GM18861 (cell line): ENCODE data around the gene IMMP2L.

Source experiments
- ATAC-seq: cut with Tn5 transposase; IDR thresholded peaks from one replicate; pipeline ENCODE4 v1.9.1; 2021; ENCODE audit not compliant: unreplicated experiment

Gene IMMP2L

DNA sequence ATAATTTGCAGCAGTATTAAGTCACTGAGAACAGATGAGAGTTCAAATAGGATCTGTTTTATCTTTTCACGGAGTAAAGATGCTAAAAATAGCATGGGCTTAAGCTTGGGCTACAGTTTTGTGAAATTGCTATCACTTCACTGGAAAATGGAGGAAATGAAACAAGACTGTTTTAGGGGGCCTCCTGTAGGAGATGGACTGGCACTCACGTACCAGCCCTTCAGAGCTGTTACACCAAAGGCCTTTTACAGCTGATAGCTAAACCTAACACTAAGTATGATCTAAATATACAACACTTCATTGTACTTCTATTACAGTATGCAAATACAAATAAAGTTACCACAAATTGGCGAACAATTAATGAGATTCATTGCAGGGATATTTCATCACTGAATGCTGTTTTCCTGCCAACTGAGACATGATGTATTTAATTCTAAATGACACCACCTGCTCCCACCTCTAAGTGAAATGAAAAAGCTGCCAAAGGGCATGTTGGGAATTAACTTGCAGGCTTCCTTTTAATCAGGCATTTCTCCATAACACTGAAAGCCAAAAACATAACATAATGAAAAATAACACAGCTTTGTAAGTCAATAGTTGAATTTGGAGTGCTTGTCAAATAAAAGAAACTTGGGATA lies 775.8 kb downstream of the IMMP2L start:
- no peak for ATAC-seq

DNA sequence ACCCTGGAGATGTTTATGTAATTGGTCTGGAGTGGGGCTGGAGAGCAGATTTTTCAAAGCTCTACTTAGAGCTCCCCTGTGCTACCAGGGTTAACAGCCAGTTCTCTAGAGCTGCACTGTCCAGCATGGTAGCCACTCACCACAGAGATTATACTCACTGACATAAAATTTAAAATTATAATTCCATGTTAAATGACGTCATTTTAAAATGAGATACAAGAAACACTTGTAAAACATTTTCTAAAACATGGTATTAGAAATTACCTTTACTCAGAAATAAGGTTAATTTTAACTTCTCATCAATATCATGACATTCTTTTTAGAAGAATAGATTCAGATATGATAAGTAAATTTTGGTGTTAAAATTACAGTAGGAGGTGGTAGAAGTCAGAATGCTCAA lies 777.5 kb downstream of the IMMP2L start:
- ATAC-seq = no peak

DNA sequence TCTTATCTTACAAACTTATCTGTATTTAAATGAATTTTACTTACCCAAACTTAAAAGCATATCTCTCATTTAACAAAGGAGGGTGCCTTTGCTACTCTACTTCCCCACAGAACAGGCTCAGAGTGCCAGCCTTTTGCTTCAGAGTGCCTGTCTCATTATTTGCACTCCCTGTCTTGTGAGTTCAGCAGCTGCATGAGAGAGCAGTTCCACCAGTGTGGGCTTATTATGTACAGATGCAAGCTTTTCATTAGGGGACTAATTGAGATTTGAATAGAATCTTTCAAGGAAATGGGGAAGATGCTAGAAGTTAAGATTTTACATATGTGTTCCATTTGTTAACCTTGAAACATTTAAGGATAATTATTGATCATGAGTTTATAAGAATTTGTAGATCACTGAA lies 781.6 kb downstream of the IMMP2L start:
- ATAC-seq = no peak

DNA sequence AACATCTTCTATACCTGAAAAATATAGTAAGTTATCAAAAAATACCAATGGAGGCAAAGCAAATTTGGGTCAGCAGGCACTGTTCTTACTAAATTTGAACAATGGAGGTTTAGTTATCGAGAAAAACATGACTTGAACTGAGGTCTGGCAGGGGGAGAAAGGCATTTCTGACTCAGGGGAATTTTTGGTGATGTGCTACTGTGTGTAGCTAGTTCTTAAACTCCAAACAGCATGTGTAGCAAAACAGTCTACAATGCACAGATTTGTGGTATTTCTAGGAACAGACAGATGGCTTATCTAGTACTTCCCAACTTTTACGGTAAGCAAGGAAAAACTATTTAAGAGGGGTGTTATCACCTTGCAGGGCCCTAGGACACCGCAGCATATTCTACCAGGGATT lies 783.0 kb downstream of the IMMP2L start:
- ATAC-seq = no peak

DNA sequence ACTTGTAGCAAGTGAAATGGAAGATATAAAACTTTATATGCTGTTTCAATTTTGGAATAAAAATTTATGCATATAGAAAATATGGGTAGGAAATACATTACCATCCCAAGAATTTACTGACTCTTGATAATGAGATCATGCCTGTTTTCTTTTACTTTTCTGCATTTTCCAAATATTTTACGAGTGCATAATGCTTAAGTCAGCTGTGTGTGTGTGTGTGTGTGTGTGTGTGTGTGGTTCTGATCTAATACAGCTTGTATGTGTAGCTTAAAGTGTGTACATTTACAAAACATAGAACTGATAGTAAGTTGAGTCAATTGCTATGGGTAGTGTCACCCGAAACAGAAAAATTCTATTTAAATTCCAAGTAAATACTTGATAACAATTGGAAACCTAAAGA lies 787.2 kb downstream of the IMMP2L start:
- ATAC-seq = no peak

DNA sequence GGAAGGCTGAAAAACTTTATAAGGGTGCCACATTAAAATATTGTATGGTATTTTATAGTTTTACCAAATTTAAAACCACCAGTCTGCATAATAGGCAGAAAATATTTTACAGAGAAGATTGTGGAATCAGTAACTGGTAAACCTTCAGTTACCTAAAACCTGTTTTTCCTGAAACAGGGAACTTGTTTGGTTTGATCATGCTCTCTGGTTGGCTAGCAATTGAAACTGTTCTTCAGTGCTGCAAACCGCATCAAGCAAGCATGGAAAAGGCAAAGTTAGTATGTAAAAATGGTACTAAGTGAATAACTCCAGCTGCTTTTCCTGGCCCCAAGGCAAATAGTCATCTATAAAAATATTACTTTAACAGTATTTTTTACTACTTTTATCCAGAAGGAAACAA lies 788.2 kb downstream of the IMMP2L start:
- no peak for ATAC-seq

DNA sequence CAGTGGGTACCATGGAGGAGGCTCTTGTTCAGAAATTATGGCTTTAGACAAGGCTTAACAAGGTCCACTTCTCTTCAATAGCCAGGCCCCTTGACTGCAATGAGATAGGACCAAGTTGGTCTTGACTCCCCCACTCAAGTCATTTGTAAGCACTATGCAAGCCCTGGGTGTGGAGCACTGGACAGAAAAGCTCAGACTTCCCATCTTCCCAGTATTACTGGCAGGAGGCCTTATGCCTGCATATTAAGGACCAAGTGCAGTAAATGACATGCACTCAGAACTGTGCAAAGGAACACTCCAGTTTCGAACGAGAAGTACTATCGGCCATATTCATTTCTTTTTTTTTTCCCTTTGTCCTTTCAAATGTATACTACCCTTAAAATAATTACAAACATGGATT lies 789.7 kb downstream of the IMMP2L start:
- no peak for ATAC-seq

DNA sequence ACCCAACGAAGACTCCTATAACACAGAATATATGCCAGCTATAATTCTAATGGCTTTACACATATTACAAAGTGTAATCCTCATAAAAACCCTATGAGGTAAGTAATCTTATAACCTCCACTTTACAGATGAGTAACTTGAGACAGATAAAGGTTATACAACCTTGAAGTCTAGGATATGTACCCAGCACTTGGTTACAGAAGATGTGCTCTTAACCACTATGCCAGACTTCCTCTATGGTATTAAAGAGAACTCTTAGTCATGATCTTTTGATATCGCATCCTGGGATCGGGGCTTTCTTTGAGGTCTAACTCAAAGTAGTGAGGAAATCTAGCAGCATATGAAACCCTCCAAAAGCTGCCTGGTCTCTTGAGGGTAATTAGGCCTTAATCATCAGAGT lies 790.6 kb downstream of the IMMP2L start:
- ATAC-seq = no peak

DNA sequence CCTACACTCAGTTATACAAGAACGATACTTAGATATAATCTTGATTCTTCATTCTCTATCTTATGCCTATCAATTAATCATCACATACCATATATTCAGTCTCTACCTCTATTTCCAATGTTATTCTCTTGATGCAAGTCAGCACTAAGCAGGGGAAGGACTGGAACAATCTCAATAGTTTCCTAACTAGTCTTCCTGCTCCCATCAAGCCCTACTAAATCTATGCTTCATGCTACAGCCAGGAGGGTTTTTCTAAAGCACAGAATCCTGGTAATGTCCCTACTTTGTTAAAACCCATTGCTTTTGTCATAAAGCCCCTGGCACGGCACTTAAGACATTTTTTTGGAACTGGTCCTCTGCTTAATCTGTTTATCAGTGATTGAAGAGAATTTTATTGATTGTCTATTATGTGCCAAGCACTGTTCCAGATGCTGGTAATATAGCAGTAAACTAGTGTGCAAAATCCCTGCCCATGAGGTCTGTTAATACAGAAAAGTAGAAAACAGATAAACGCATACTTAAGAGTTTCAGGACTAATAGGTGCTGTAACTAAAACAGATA lies 794.7 kb downstream of the IMMP2L start:
- no peak for ATAC-seq

DNA sequence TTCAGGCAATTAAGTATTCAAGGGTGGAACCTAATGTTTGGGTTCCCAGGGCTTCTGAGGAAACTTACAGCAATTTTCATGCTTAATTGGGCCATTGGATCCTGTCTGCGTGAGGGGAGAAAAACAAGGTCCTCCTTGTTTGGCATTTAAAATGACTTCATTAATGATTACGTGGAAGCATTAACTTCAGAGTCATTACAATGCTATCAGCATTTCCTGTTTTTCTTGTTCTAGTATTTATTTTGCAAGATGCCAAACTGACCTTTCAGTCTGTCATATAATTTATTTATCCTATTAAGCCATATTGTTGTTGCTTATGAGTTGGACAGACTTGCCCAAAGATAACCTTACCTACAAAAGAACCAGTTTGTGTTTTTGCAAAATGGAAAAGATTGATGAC lies 795.4 kb downstream of the IMMP2L start:
- ATAC-seq = no peak

DNA sequence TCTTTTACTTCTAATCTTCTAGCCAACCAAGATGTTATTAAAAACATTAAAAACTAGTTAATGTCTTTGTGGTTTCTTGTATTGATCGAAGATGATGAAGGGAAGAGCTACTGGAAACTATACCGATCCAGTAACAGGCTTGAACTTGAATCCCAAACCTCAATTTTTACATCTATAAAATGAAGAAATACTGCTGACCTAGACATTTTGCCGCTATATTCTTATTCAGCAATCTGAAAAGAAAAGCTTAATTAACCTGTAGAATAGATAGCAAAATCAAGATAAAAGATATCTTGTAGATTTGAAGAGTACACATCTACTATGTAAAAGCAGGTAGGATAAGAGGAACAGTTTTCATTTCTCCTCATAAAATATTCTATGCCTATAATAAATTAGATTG lies 797.4 kb downstream of the IMMP2L start:
- ATAC-seq = no peak

DNA sequence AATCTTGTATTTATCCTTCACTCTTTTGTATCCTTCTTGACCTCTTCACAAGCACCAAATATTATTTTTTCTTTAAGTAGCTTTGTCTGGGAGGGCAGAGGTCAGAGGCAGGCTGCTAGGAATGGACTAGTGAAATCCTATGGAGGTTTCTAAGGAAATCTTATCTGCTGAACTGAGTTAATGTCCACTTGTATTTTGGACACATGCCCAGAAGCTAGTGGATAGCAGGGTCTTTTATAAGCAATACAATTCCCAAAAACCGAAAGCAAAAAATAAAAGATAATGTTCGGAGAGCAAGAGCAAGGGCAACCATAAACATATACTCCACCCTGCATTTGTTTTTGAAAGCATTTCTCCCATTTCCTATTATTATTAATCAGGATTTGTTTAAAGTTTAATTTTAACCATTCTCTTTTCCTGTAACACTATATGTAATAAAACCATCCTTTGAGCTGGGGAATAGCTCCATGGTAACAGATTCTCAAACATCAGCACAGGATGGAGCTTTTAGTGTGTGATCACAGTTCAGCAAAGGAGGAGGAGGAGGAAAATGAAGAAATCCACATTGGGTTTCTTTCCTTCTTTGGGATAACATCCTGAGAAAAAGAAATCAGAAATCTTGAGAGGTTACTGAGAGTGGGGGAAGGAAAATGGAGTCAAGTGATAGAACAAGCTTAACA lies 799.6 kb downstream of the IMMP2L start:
- no peak for ATAC-seq

DNA sequence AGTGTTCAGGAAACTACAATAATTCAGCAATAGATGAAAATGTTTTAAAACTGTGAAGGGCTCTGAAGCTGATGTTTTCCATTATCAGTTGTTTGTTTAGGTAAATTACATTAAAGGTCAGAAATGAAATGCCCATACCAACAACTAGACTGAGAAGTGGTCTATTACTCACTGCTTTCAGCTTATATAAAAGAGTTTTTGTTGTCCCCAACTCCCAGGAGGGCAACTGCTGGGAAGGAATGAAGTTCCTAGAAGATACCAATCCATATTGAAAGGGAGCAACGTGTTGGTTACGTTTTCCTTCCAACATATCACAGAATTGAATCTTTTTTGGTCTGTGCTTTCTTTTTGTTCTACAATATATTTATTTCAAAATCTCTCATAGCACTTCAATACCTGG lies 802.0 kb downstream of the IMMP2L start:
- ATAC-seq = no peak

DNA sequence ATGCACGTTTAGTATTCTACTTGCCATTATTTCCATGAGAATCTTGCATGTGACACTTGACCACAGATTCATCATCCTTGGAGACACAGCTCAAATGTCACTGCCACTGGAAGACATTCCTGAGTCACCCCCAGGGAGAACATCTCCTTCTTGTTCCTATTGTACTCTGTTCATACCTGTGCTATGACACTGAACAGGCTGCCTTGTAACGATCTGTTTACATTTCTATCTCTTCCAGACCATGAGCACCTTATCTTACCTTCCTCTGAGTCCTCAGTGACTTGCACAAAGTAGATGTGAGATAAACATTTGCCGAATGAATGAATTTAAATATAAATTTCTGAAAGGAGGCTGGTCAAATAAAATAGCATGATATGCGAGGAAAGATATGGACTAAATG lies 803.2 kb downstream of the IMMP2L start:
- no peak for ATAC-seq

DNA sequence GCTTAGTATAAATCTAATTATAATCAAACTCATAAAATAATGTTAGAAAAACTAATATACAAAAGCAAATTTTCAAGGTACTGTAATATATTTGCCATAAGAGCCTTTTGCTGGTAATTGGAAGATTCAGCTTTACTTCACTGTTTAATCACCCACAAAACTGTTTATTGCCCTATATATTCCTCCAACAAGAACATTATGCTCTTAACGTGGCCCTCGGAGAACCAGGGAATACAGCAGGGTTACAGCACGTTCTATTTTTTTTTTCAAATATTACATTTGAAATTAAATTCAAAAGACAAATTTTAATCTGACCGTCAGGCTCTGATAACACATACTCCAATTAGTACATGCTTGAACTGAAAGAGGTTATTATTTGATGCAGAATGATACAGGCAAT lies 807.6 kb downstream of the IMMP2L start:
- ATAC-seq = no peak

DNA sequence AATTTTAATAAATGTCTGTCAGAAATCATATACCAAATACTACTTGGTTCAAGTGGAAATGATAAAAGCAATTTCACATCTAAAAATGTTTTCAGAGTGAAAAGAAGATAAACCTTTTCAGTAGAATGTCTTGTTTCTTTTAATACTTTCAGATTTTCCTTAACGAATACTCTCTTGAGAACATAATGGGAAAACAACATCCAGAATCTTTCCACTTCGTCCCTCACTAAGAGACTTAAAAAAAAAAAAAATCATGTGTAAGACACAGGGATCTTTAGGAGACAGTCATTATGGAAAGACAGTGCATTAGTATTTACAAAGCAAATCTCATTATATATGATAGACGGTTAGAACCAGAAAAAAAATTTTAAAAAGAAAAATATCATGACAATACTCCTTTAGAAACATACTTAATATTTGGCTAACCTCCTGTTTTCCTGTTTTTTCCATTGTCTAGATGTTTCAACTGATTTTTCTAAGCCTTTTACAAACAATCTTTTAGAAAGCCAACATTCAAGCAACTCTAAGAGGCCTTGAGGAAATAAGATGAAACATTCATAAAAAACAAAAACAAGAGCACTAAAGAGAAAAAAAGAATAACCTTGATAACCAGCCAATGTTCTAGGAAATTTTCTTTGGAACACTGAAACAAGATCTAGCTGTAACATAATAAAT lies 811.2 kb downstream of the IMMP2L start:
- ATAC-seq = no peak

DNA sequence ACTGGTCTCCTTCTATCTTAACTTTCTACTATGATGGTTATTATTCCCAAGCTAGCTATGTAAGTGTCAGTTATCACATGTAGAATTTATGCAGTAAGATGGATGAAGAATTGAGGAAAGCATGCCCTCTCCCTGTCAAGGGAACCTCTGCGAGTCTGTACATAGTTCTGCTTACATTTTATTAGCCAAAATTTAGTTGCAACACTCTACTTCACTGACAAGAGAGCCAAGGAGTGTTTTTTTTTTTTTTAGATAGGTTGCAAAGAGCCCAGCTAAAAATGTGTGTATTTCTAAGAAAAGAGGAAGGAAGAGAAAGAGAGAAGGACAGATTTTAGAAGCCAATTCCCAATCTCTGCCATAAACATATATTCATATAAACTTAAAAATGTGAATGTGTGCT lies 829.1 kb downstream of the IMMP2L start:
- no peak for ATAC-seq

DNA sequence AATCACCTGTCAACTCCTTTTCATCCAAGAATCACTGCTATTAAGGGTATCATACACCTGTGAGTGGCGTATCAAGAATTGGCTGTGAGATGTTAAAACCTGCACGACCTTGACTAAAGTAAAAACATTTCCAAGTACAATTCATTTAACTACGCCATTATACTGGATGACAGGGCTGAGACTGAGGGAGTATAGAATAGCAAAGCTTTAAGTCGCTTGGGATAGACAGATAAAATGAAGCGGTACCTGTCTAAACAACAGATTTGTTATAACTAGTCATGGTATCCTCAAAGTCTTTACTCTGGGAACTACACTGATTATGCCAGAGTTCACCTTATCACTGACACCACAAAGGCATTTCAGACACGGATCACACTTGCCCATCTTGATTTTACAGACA lies 837.5 kb downstream of the IMMP2L start:
- no peak for ATAC-seq

DNA sequence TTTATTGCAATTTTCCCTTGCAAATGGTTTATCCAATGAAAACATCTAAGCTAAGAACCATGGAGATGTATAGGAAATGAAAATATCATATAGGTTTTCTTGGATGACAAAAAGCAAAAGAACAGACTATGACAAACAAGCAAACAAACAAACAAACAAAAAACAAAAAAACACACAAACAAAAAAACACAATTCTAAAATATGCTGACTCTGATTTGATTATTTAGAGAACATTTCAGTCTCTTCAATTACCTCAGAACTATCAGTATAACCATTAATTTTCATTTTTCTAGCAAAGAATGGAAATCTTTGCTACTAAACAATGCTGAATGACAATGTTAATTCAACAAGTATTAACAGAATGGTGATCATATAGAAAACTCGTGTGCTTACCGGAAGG lies 840.9 kb downstream of the IMMP2L start:
- ATAC-seq = no peak

DNA sequence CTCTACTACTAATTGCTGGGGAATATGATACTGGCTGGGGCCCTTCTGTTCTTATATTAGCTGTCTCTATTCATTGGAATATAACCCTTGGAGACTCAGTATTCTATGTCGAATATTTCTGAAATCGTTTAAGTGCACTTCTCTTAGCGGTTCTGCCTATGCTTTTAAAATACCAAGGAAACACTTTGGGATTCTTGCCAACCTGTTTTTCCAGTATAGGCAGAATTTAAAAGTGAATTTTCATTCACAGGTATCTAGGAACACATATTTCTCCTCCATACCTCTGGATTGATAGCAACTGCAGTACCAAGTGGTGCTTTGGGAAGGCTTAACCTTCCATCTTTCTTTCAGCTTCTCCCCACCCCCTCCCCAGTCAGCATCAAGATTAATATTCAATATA lies 841.7 kb downstream of the IMMP2L start:
- no peak for ATAC-seq

DNA sequence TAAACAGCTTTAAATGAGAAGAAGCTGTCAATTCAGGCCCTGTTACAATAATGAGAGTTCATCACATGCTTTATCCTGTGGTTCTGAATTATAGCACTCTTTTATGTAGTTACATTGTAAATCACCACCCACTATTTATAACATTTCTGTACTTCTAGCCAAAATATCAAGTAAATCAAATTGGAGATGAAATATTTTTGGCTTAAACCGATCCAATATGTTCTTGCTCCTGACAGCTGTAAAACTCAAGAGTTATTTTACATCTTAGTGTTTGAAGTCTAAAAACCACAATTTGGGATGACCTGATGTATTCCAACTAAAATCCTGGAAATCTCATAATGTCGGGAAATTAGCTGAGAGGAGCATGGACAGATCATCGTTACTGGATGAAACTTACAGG lies 842.6 kb downstream of the IMMP2L start:
- ATAC-seq = no peak

DNA sequence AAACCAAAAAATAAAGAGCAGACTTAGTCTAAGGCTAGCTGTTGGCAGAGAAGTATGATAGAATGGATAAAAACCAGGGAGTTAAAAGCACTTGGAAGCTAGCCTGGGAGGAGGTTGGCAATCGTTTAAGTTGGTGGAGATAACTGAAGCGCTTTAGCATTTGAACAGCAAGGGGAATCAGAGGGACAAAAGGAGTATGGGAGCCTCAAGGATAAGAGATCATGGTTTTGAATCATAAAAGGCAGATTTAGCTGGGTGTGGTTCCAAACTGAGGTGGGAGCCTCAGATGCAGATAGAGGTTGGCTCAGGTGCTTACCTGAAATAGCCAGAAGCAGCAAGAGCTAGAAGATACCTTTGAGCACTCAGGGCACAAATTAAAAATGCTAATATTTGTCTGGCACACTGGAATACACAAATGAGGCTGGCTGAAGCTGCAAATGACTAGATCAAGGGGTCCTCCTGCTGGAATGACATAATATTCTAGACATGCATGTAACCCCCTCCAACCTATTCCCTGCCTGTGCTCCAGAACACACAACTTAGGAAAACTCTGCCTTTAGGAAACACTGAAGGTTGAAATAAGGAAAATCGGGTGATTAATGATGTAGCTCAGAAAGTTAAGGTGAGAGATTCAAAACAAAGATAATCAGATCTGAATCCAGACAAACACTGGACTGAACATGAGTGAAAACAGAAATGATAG lies 843.6 kb downstream of the IMMP2L start:
- ATAC-seq = no peak
